Measurements from ENCODE around the gene NSL1. TPM values are rescaled to one million over a fixed set of nuclear protein-coding genes. Genes with fewer than 3 reads are reported as not detected.

Gene NSL1
- total and polyA plus RNA-seq, 8 donors: 5.4 to 16.2 (median 9.3) TPM

- peaks cover 0 to 7% (median 0%) of the 10 kb centered on the region in 3 donors for H3K4me1 ChIP-seq
- H3K9me3 ChIP-seq: no peaks in the 10 kb centered on the region
- no peak for TF ChIP-seq CTCF (IDR thresholded peaks at IDR 0.05)
- WGBS, 2 donors: 77 to 91% methylated on average over 3 of the region's 3 CpGs
- H3K36me3 ChIP-seq: no peaks in the 10 kb centered on the region
- FAIRE-seq (no peak), DNase-seq (no peak), ATAC-seq (peak in 1 of 4 donors; percentile 33)
- no peak overlapping the region for H3K4me3 ChIP-seq
- H3K27ac ChIP-seq: peak overlapping the region in 1 of 4 donors; percentile 17
- intact Hi-C loops (cut with DNase I): no loop called here
- H3K27me3 ChIP-seq: no peaks in the 10 kb centered on the region
Measured at GRCh38 chr1:212752934-212753497, 38.6 kb downstream of the NSL1 start.

- intact Hi-C loops (cut with DNase I): no loop called here
- Histone ChIP-seq H3K4me1 (peaks cover 0 to 7% (median 0%) of the 10 kb centered on the region in 3 donors), H3K27ac (peak overlapping the region in 1 of 4 donors; percentile 17), H3K36me3 (no peaks in the 10 kb centered on the region), H3K9me3 (no peaks in the 10 kb centered on the region), H3K27me3 (no peaks in the 10 kb centered on the region), H3K4me3 (no peak overlapping the region)
- TF ChIP-seq CTCF (IDR thresholded peaks at IDR 0.05): no peak
- no peak for FAIRE-seq
- WGBS, 2 donors: 95 to 96% methylated on average over 3 of the region's 3 CpGs
- ATAC-seq: peak in 3 of 4 donors; percentile 32 to 71 (median 69)
- DNase-seq: no peak
Measured at GRCh38 chr1:212752252-212752933, 39.2 kb downstream of the NSL1 start.

- FAIRE-seq (no peak), DNase-seq (no peak)
- intact Hi-C loops (cut with DNase I): no loop called here
Measured at GRCh38 chr1:212749821-212750535, 41.6 kb downstream of the NSL1 start.

GRCh38 chr1:212746546-212746945, 45.0 kb downstream of the NSL1 start:
- Histone ChIP-seq H3K27ac (no peak overlapping the region), H3K27me3 (no peaks in the 10 kb centered on the region), H3K4me1 (peaks cover 0 to 7% (median 0%) of the 10 kb centered on the region in 3 donors), H3K36me3 (no peaks in the 10 kb centered on the region), H3K9me3 (no peaks in the 10 kb centered on the region), H3K4me3 (no peak overlapping the region)
- DNase-seq (no peak), FAIRE-seq (no peak), ATAC-seq (no peak)
- no peak for TF ChIP-seq CTCF (IDR thresholded peaks at IDR 0.05)
- intact Hi-C loops (cut with DNase I): no loop called here
- WGBS, 2 donors: 95 to 96% methylated on average over 3 of the region's 3 CpGs

More at GRCh38 chr1:212749821-212750535, 41.6 kb downstream of the NSL1 start:
- Histone ChIP-seq H3K4me3 (no peak overlapping the region), H3K9me3 (no peaks in the 10 kb centered on the region), H3K27ac (peak overlapping the region in 2 of 4 donors; percentile 50 to 59), H3K27me3 (no peaks in the 10 kb centered on the region), H3K4me1 (peaks cover 0 to 7% (median 0%) of the 10 kb centered on the region in 3 donors), H3K36me3 (no peaks in the 10 kb centered on the region)
- 54 to 57% methylated on average over 4 of the region's 4 CpGs for WGBS, 2 donors
- peak; percentile 26 to 65 (median 44) for TF ChIP-seq CTCF (IDR thresholded peaks at IDR 0.05)
- ATAC-seq: peak in 3 of 4 donors; percentile 82 to 87 (median 85)
